T-helper 1 cell (primary cell): ENCODE measurements around the gene IVD.

Experiments
- DNase-seq, 5 donors: peaks; one replicate each; pipeline ENCODE4 v3.0.0-alpha.2; 2012 to 2020

IVD gene

DNA sequence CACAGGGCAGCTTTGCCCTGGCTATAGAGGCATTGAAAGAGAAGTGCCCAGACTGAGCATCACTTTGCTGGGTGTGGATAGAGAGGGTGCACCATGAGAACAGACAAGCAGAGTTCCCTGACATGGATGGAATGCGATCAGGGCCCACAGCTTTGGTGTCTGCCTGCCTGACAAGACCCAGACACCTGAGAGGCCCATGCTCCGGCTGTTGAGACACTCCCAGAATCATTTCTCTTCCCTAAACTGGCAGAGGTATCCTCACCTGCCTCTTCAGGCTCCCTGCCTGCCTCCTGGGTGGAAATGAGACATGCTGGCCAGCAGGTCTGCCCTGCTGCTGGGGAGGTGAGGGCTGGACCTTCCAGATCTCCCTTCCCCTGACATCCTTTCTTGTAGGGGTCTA, 54.8 kb downstream of the IVD start:
- no peak for DNase-seq

DNA sequence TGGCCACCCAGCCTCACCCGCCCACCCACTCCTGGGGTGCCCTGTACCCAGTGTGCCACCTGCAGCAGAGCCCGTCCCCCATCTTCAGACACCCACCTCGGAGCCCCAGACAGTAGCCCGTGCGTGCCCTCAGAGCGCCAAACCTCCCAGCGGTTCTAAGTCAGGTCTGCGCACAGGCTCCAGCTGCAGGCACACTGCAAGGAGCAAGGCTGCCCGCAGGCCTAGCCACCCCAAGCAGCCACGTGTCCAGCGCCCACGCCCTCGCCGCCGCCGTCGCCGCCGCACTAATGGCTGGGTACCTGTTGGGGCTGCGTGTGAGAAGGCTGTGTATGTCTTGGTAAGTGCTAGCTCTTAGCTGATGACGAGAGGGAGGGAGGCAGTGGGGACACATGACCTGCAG, 56.4 kb downstream of the IVD start:
- no peak for DNase-seq

GRCh38 chr15:40463279-40463678, 57.7 kb downstream of the IVD start:
- DNase-seq, result no peak

GRCh38 chr15:40463886-40464545, 58.4 kb downstream of the IVD start:
- no peak for DNase-seq

DNA sequence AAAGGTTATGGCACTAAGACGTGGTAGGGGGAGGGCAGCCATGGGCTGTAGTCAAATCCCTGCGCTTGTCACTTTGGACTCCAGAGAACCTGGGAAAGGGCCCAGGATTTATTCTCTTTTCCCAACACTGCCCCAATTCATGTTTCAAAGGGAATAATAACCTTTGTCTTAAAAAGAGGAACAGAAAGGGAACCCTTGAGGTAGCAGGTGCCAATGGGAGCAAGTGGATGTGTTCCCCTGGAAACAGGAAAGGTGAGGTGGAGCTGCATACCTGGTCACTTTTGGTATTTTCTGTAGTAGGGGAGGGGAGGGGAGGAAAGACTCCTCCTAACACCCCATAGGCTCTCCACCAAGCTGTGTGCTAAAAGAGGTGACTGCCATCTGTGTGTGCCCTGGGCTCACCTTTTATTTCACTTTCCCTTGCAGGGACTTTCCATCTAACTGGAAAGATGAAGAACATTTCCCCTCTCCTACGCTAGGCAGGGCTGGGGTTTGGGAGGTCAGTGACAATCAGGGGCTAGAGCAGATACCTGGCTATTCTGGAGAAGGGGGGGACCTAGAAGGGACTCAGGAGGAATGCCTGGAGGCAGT, 59.1 kb downstream of the IVD start:
- no peak for DNase-seq

- no peak for DNase-seq
Observed at GRCh38 chr15:40465939-40466338, 60.3 kb downstream of the IVD start.

DNA sequence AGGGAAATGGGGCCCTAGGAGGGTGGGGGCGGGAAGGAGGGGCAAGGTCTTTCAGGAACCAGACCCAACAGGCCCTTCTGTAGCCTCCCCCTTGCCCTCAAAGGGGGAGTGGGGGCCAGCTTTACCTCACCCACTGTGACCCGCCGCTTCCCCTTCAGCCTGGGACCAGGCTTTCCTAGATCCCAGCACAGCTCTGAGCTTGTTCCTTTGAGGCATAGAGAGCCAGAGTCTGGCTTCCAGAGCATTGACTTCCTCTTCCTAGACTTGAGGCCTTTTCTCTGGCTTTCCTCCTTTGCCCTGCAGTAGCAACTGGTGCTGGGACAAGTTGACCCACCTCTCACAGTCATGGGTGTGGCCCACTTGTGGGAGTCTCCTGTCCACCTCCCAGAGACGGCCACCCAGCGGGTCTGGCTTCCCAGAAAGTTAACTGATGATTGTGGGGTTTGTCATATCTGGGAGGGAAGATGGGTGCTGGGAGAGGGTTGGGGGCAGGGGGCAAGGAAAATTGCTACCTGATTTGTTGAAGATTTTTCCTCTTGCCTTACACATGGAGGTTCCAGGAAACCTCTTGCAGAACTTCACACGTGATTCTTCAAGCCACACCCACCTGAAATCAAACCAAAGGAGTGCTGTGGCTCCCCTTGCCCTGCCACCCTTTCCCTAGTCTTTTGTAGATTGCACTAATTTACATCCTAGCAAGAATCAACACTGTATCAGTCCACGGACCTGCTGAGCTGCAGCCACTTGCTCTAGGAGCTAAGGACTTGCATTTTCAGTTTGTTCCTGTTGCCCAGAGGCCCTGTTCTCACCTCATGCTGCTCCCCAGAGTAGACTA, 61.0 kb downstream of the IVD start:
- no peak for DNase-seq

DNA sequence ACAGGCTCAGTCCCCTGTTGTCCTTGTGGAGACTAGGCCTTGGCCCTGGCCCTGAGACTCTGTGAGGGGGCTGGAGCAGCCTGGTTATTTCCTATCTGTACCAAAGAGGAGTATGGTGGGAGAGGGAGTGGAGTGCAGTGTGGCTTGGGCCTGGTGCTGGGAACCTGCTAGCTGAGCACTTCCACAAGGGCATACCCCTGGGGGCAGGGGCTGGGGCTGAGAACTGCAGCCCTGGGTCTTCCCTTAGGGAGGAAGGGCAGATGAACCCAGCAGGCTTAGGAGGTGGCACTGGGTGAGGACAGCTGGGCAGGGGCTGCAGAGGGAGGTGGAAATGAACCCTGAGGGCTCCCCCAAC, 61.6 kb downstream of the IVD start:
- no peak for DNase-seq

DNA sequence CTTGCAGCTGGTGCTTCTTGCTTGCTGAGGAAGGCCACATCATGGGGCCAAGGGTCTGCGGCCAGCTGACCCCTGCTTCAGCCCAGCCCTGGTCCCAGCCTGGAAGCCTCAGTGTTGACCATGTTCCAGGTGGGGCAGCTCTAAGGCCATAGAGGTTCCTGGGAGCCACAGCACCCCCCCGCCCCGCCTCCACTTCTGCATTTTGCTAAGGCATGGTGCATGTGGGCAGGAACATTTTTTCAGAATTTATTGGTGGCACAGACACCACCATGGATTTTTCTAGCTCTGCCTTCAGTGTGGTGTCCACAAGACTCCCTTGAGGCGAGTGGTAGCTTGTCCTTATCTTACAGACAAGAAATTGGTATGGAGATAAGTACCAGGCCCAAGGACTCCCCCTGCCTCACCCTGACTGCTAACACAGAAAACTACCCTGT, 63.3 kb downstream of the IVD start:
- no peak for DNase-seq

DNA sequence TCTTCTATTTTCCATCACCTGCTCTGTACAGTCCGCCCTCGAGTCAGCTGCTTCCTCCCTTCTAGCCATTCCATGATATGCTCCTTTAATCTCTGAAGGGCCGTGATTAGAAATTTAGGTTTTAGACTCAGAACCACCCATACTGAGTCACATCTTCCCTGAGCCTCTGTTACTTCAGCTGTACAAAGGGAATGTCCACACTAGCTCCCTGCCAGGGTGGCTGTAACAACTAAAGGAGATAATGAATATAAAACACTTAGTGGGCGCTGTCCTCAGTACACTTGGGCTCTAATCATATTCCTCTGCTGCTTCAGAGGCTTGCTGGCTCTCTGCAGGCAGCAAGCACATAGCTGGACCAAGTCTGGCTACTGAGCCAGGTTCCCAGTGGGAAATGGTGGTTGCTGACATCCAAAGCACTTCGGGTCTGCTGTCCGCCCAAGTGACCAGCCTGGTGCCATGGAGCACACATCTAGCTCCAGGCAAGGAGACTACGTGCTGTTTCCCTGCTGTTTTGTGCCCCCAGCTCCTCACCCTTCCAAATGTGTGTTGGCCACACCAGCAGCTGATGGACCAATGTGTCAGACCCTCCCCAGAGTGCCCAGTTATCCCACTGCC, 64.3 kb downstream of the IVD start:
- DNase-seq, result no peak

- DNase-seq, result peak; percentile 33 to 67 (median 40)
Observed at GRCh38 chr15:40470423-40471104, 65.0 kb downstream of the IVD start, which contains the start of gene CHST14. Gene CHST14, plus strand, starts transcription at chr15:40470984. Its CDS starts 230 bp downstream, at chr15:40471214.
